ENCODE measurements around the gene ZXDA. TPM values are rescaled to one million over a fixed set of nuclear protein-coding genes. Genes with fewer than 3 reads are reported as not detected.

Gene ZXDA
- total RNA-seq, 1 experiment from 2014 or later, result not detected

DNA sequence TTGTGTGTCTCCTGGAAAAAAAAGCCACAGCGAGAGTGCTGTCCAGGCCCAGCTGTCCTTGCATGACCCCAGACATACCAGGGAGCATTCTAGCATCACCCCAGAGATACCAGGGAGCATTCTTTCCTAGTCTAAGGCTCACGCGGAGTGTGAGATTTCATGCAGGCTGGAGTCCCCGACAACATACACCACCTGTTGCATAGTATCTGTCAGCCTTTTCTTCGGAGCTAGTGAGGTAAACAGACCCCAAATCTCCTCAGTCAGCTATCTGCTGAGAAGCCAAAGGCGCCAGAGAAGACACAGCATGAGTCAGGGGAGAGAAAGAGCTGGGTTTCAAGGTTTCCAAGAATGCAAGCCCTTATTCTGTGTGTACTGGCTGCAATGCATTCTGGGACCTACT is 23.1 kb upstream of the ZXDA start:
- no peak overlapping the region for H3K4me3 Mint-ChIP-seq

More for the DNA sequence above, 23.1 kb upstream of the ZXDA start:
- no peak overlapping the region for H3K4me2 ChIP-seq (ENCODE audit: insufficient read depth, insufficient read length, low read length)
- H3K4ac ChIP-seq (ENCODE audit: low read depth, low read length), result no peak overlapping the region
- H4K91ac ChIP-seq (ENCODE audit: insufficient read length, low read depth, low read length), result no peak overlapping the region
- H2AK5ac ChIP-seq (ENCODE audit: insufficient read length, low read length), result no peak overlapping the region
- no peak for DNase-seq
- H3K79me2 ChIP-seq (ENCODE audit: insufficient read depth, low read length), result no peaks in the 10 kb centered on the region
- TF ChIP-seq, protein P1, sequence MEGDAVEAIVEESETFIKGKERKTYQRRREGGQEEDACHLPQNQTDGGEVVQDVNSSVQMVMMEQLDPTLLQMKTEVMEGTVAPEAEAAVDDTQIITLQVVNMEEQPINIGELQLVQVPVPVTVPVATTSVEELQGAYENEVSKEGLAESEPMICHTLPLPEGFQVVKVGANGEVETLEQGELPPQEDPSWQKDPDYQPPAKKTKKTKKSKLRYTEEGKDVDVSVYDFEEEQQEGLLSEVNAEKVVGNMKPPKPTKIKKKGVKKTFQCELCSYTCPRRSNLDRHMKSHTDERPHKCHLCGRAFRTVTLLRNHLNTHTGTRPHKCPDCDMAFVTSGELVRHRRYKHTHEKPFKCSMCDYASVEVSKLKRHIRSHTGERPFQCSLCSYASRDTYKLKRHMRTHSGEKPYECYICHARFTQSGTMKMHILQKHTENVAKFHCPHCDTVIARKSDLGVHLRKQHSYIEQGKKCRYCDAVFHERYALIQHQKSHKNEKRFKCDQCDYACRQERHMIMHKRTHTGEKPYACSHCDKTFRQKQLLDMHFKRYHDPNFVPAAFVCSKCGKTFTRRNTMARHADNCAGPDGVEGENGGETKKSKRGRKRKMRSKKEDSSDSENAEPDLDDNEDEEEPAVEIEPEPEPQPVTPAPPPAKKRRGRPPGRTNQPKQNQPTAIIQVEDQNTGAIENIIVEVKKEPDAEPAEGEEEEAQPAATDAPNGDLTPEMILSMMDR (conservative IDR thresholded peaks at IDR 0.05), result no peak
- no peaks in the 10 kb centered on the region for H3K23me2 ChIP-seq (ENCODE audit: insufficient read length, low read depth, low read length, poor library complexity, severe bottlenecking)
- peaks cover 71% of the 10 kb centered on the region for H3K9me3 ChIP-seq (ENCODE audit: control insufficient read depth, low read depth, low read length)
- WGBS (ENCODE audit: extremely low coverage, insufficient read length, low lambda C conversion rate), result no CpG with 5 or more reads among the region's 6 CpGs
- H3K23ac ChIP-seq (ENCODE audit: insufficient read length, low read depth, low read length), result no peak overlapping the region
- peaks cover 85 to 93% of the 10 kb centered on the region in 2 experiments for H3K9me3 Mint-ChIP-seq
- H3T11ph ChIP-seq (ENCODE audit: low read length), result no peak overlapping the region
- H3K56ac ChIP-seq (ENCODE audit: insufficient read length, low read depth, low read length), result no peak overlapping the region
- H2BK5ac ChIP-seq (ENCODE audit: insufficient read length, low read length), result no peak overlapping the region
- no peaks in the 10 kb centered on the region for H3K79me1 ChIP-seq (ENCODE audit: insufficient read depth, low read depth, low read length, poor library complexity, severe bottlenecking)
- no peak overlapping the region for H3K14ac ChIP-seq (ENCODE audit: insufficient read depth, low read length)
- H2AFZ ChIP-seq (ENCODE audit: low read length), result no peak overlapping the region
- no peak overlapping the region for H2BK15ac ChIP-seq (ENCODE audit: low read depth, low read length)
- no peak overlapping the region for H3K18ac ChIP-seq (ENCODE audit: insufficient read length, low read depth, low read length)
- H3K27ac ChIP-seq (ENCODE audit: insufficient read length, low read depth, low read length), result no peak overlapping the region
- H4K20me1 ChIP-seq (ENCODE audit: control insufficient read depth, insufficient read depth, insufficient read length), result no peaks in the 10 kb centered on the region
- H3K27me3 ChIP-seq (ENCODE audit: insufficient read depth, low read length), result no peaks in the 10 kb centered on the region
- no peak overlapping the region for H3K9ac ChIP-seq (ENCODE audit: extremely low read depth, insufficient read length, low read length)
- no peak overlapping the region for H4K8ac ChIP-seq (replicated peaks; ENCODE audit: insufficient read length, low read depth, low read length)
- H3K27ac Mint-ChIP-seq, result no peak overlapping the region
- no peak overlapping the region for H2BK120ac ChIP-seq (ENCODE audit: low read depth, low read length, poor library complexity, severe bottlenecking)
- no peak overlapping the region for H2BK20ac ChIP-seq (ENCODE audit: low read depth, low read length, poor library complexity, severe bottlenecking)
- H4K5ac ChIP-seq (ENCODE audit: insufficient read length, low read depth, low read length), result no peak overlapping the region
- H3K36me3 Mint-ChIP-seq (ENCODE audit: insufficient read depth in 1 of 3, low read depth in 3 of 3), result peaks cover 5 to 18% (median 7%) of the 10 kb centered on the region in 3 experiments
- peaks cover 2% of the 10 kb centered on the region; the same call in 1 of the 2 replicates for H3K27me3 Mint-ChIP-seq (ENCODE audit: low read depth)
- H3K4me1 Mint-ChIP-seq, result no peaks in the 10 kb centered on the region
- H3K4me1 ChIP-seq (ENCODE audit: insufficient read depth, low read length), result no peaks in the 10 kb centered on the region
- no peak overlapping the region for H2BK12ac ChIP-seq (ENCODE audit: insufficient read length, low read depth, low read length)

Measured in H9 (cell line).